Endothelial cell (in vitro differentiated cells): ENCODE data around the gene KDM8. TPM values are rescaled to one million over a fixed set of nuclear protein-coding genes. Genes with fewer than 3 reads are reported as not detected.

Experiments
- DNase-seq: peaks from one replicate; pipeline ENCODE4 v3.0.0; 2021; ENCODE audit warnings: low spot score
- H3K27ac Mint-ChIP-seq: one replicate; pipeline ENCODE4 v1.8.0; 2021; ENCODE audit warnings: mixed read lengths, inconsistent platforms; ENCODE audit not compliant: unreplicated experiment
- H3K27me3 Mint-ChIP-seq: one replicate; pipeline ENCODE4 v1.8.0; 2021; ENCODE audit warnings: mild to moderate bottlenecking, moderate library complexity, mixed read lengths, inconsistent platforms; ENCODE audit not compliant: unreplicated experiment
- H3K36me3 Mint-ChIP-seq: one replicate; pipeline ENCODE4 v1.8.0; 2021; ENCODE audit warnings: mild to moderate bottlenecking, low read depth, mixed read lengths, inconsistent platforms; ENCODE audit not compliant: unreplicated experiment
- H3K4me1 Mint-ChIP-seq: one replicate; pipeline ENCODE4 v1.8.0; 2021; ENCODE audit warnings: mild to moderate bottlenecking, mixed read lengths, inconsistent platforms; ENCODE audit not compliant: unreplicated experiment
- H3K4me3 Mint-ChIP-seq: one replicate; pipeline ENCODE4 v1.8.0; 2021; ENCODE audit warnings: mild to moderate bottlenecking, mixed read lengths, inconsistent platforms; ENCODE audit not compliant: unreplicated experiment
- H3K9me3 Mint-ChIP-seq: one replicate; pipeline ENCODE4 v1.8.0; 2021; ENCODE audit warnings: mixed read lengths, inconsistent platforms; ENCODE audit not compliant: unreplicated experiment
- CTCF ChIP-seq: fragments of 200-600 bp; sonication (generic); IDR thresholded peaks from one replicate; pipeline ENCODE4 v1.5.0; 2021; ENCODE audit warnings: antibody characterized with exemption; ENCODE audit not compliant: unreplicated experiment
- total RNA-seq: library from RNA; stranded (reverse); fragmentation: NEBNext Ultra II Directional; extraction: Animal tissue kit (Norgen Biotek cat#: 25700); gene quantifications from one replicate; pipeline ENCODE4 v1.2.1, GENCODE V29; 2021; ENCODE audit not compliant: unreplicated experiment

Gene KDM8
- total RNA-seq, 1 donor from 2014 or later, result 5.7 TPM

DNA sequence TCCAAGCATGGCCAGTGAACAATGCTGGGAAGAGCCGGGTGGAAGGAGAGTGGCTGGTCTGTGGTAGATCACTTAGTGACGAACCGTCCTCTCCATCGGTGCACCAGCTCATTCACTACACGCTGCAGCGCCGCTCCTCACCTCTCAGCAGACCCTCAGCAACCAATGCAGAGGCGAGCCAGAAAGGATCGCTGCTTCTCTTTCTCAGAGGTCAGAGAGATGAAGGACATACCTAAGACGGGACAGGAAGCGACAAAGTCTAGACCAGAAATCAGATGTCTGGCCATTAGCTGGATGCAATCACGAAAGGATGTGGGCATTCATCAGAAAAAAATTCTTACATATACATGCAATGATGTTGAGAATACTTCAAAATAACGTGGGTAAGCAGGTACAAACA is 38.3 kb downstream of the KDM8 start:
- no peak for DNase-seq
- peaks cover 56% of the 10 kb centered on the region for H3K4me1 Mint-ChIP-seq
- no peaks in the 10 kb centered on the region for H3K9me3 Mint-ChIP-seq
- peaks cover 8% of the 10 kb centered on the region for H3K36me3 Mint-ChIP-seq
- peaks cover 11% of the 10 kb centered on the region for H3K27me3 Mint-ChIP-seq
- no peak for TF ChIP-seq CTCF
- H3K27ac Mint-ChIP-seq, result no peak overlapping the region
- H3K4me3 Mint-ChIP-seq, result no peak overlapping the region

GRCh38 chr16:27242398-27242797 is 39.1 kb downstream of the KDM8 start:
- TF ChIP-seq CTCF, result no peak
- Mint-ChIP-seq H3K27me3 (peaks cover 8% of the 10 kb centered on the region), H3K27ac (no peak overlapping the region), H3K4me1 (peaks cover 49% of the 10 kb centered on the region), H3K9me3 (no peaks in the 10 kb centered on the region), H3K4me3 (no peak overlapping the region), H3K36me3 (peaks cover 8% of the 10 kb centered on the region)
- no peak for DNase-seq

GRCh38 chr16:27242868-27243590 is 39.7 kb downstream of the KDM8 start:
- DNase-seq, result peak; percentile 39
- Mint-ChIP-seq H3K4me3 (no peak overlapping the region), H3K27me3 (peaks cover 8% of the 10 kb centered on the region)

GRCh38 chr16:27243725-27244362 is 40.5 kb downstream of the KDM8 start:
- TF ChIP-seq CTCF, result no peak
- H3K36me3 Mint-ChIP-seq, result peaks cover 7% of the 10 kb centered on the region
- H3K9me3 Mint-ChIP-seq, result no peaks in the 10 kb centered on the region
- peak overlapping the region; percentile 77 for H3K27ac Mint-ChIP-seq
- peaks cover 4% of the 10 kb centered on the region for H3K27me3 Mint-ChIP-seq
- H3K4me3 Mint-ChIP-seq, result no peak overlapping the region
- no peak for DNase-seq
- H3K4me1 Mint-ChIP-seq, result peaks cover 43% of the 10 kb centered on the region

More at GRCh38 chr16:27242868-27243590, 39.7 kb downstream of the KDM8 start:
- peaks cover 46% of the 10 kb centered on the region for H3K4me1 Mint-ChIP-seq
- peaks cover 7% of the 10 kb centered on the region for H3K36me3 Mint-ChIP-seq
- no peak for TF ChIP-seq CTCF
- H3K9me3 Mint-ChIP-seq, result no peaks in the 10 kb centered on the region
- H3K27ac Mint-ChIP-seq, result peak overlapping the region; percentile 72

GRCh38 chr16:27244363-27244755 is 41.0 kb downstream of the KDM8 start:
- Mint-ChIP-seq H3K9me3 (no peaks in the 10 kb centered on the region), H3K4me1 (peaks cover 43% of the 10 kb centered on the region), H3K36me3 (peaks cover 7% of the 10 kb centered on the region), H3K27ac (peak overlapping the region; percentile 77), H3K4me3 (no peak overlapping the region), H3K27me3 (peaks cover 4% of the 10 kb centered on the region)
- DNase-seq, result no peak
- no peak for TF ChIP-seq CTCF
